Keratinocyte (primary cell): Measurements from ENCODE around the gene LRRC3C. TPM values are rescaled to one million over a fixed set of nuclear protein-coding genes. Genes with fewer than 3 reads are reported as not detected.

Experiments
- DNase-seq: peaks from one replicate; pipeline ENCODE4 v3.0.0-alpha.2; 2011; ENCODE audit warnings: low read depth, missing footprints, low spot score
- FAIRE-seq: peaks from 2 replicates; lab custom pipeline; 2011; peaks lifted over from hg19 to GRCh38; lab: Jason Lieb, UNC
- H2AFZ ChIP-seq: 2 replicates; pipeline ENCODE4 v1.6.0; 2012; ENCODE audit warnings: low read length, control low read depth, inconsistent platforms; ENCODE audit not compliant: control insufficient read depth
- H3K27ac ChIP-seq: 2 replicates; pipeline ENCODE4 v1.5.1; 2011; ENCODE audit warnings: low read length; ENCODE audit not compliant: control insufficient read depth, insufficient read depth
- H3K27me3 ChIP-seq: 3 replicates; pipeline ENCODE4 v1.6.0; 2011; ENCODE audit warnings: low read length; ENCODE audit not compliant: control insufficient read depth, insufficient read depth; ENCODE audit errors: extremely low read depth
- H3K36me3 ChIP-seq, 2 experiments: 2 replicates in 1 of 2; 3 replicates in 1 of 2; pipeline ENCODE4 v1.5.1; 2011; ENCODE audit warnings: low read length in 2 of 2, mild to moderate bottlenecking in 1 of 2; ENCODE audit not compliant: control insufficient read depth in 2 of 2, insufficient read depth in 2 of 2; ENCODE audit errors: extremely low read depth in 1 of 2
- H3K4me1 ChIP-seq: 3 replicates; pipeline ENCODE4 v1.5.1; 2011; ENCODE audit warnings: low read length; ENCODE audit not compliant: control insufficient read depth, insufficient read depth; ENCODE audit errors: extremely low read depth
- H3K4me2 ChIP-seq: 3 replicates; pipeline ENCODE4 v1.6.0; 2011; ENCODE audit warnings: low read depth, low read length; ENCODE audit not compliant: control insufficient read depth, insufficient read depth; ENCODE audit errors: extremely low read depth
- H3K4me3 ChIP-seq, 3 experiments: fragments of 200-600 bp in 1 of 3; sonication (generic) in 1 of 3; 2 replicates in 2 of 3; 3 replicates in 1 of 3; pipeline ENCODE4 v1.5.1; 2011 to 2016; ENCODE audit warnings: low read length in 3 of 3, mild to moderate bottlenecking in 3 of 3, control low read depth in 2 of 3, inconsistent platforms in 1 of 3, low read depth in 1 of 3, mixed read lengths in 1 of 3, mixed run types in 1 of 3, moderate library complexity in 1 of 3; ENCODE audit not compliant: control insufficient read depth in 2 of 3, insufficient read depth in 2 of 3; ENCODE audit errors: extremely low read depth in 1 of 3
- H3K79me2 ChIP-seq: 2 replicates; pipeline ENCODE4 v1.6.0; 2012; ENCODE audit warnings: low read length; ENCODE audit not compliant: control insufficient read depth, insufficient read depth
- H3K9ac ChIP-seq: 3 replicates; pipeline ENCODE4 v1.6.0; 2011; ENCODE audit warnings: low read length; ENCODE audit not compliant: control insufficient read depth, insufficient read depth; ENCODE audit errors: extremely low read depth
- H3K9me1 ChIP-seq: 3 replicates; pipeline ENCODE4 v1.6.0; 2011; ENCODE audit warnings: low read length; ENCODE audit not compliant: control insufficient read depth, insufficient read depth; ENCODE audit errors: extremely low read depth
- H3K9me3 ChIP-seq: 2 replicates; pipeline ENCODE4 v1.5.1; 2012; ENCODE audit warnings: low read depth, low read length; ENCODE audit not compliant: control insufficient read depth
- H4K20me1 ChIP-seq: 3 replicates; pipeline ENCODE4 v1.6.0; 2011; ENCODE audit warnings: low read length; ENCODE audit not compliant: control insufficient read depth, insufficient read depth; ENCODE audit errors: extremely low read depth
- CTCF ChIP-seq, 3 experiments: IDR thresholded peaks in 1 of 3; conservative IDR thresholded peaks in 1 of 3; optimal IDR thresholded peaks in 1 of 3; 2 replicates in 2 of 3; 3 replicates in 1 of 3; pipeline versions ENCODE3 to v1.5.1; 2011; ENCODE audit warnings: low read length in 3 of 3, mild to moderate bottlenecking in 3 of 3, moderate library complexity in 2 of 3, control low read depth in 1 of 3, inconsistent platforms in 1 of 3; ENCODE audit not compliant: insufficient read depth in 2 of 3; ENCODE audit errors: extremely low read depth in 1 of 3
- EZH2 ChIP-seq: IDR thresholded peaks from one replicate; pipeline ENCODE4 v1.6.1; 2012; ENCODE audit warnings: inconsistent platforms, mild to moderate bottlenecking, low read length, moderate library complexity
- dilution Hi-C: fragments of 300-500 bp; cut with MboI; formaldehyde crosslinking; loops from one replicate; pipeline ENCODE4 v1.7.0; 2020; ENCODE audit warnings: low sequenced_read_pairs; ENCODE audit not compliant: extremely low pct_ligation_motif_present
- polyA plus RNA-seq, 5 experiments: library from polyadenylated mRNA; depleted of rRNA in 3 of 5; stranded (reverse) in 3 of 5; stranded (forward) in 1 of 5; unstranded in 1 of 5; fragments of >200 nt; gene quantifications; 1 replicate in 1 of 5; 2 replicates in 3 of 5; 3 replicates in 1 of 5; pipeline versions ENCODE4 v1.2.1 to v1.2.3, GENCODE V29; 2011 to 2012; ENCODE audit warnings: missing spikeins in 2 of 5, low read depth in 1 of 5, low replicate concordance in 1 of 5

LRRC3C gene
- polyA plus RNA-seq, 1 donor (not counting 4 experiments of a cell fraction or from before 2014, with no cell fraction given): not detected

DNA sequence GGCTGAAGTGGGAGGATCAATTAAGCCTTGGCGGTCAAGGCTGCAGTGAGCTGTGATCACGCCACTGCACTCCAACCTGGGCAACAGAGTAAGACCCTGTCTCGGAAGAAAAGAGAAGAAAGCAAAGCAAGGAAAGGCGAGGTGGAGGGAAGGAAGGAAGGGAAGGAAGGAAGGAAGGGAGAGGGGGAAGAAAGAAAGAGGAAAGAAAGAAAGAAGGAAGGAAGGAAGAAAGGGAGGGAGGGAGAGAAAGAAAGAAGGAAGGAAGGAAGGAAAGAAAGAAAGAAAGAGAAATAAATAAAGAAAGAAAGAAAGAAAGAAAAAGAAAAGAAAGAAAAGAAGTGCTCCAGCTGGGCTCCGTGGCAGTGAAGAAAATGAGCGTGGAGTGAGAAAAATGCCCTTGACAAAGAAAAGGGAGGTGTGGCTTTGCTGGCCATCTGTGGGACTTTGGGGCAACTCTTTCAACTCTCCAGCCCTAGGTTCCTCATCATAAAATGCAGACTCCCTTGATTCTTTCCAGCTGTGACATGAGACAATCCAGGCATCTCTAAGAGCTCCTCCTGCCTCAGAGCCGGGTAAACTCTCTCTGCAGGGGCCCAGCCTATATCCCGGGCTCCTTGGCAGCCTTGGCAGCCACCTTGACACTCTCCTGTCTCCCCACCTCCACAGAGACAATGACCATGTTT is 37.6 kb downstream of the LRRC3C start:
- Histone ChIP-seq H4K20me1 (no peaks in the 10 kb centered on the region), H3K4me2 (no peak overlapping the region), H3K4me3 (no peak overlapping the region), H3K9me1 (no peaks in the 10 kb centered on the region), H3K9ac (no peak overlapping the region), H3K36me3 (no peaks in the 10 kb centered on the region), H2AFZ (no peak overlapping the region), H3K9me3 (no peaks in the 10 kb centered on the region), H3K27me3 (no peaks in the 10 kb centered on the region), H3K4me1 (peaks cover 19% of the 10 kb centered on the region), H3K27ac (no peak overlapping the region), H3K79me2 (no peaks in the 10 kb centered on the region)
- DNase-seq (no peak), FAIRE-seq (no peak)
- dilution Hi-C loops: no loop called here
- no peak for TF ChIP-seq EZH2
- TF ChIP-seq CTCF (optimal IDR thresholded peaks at IDR 0.05 in 1 of 3, IDR thresholded peaks at IDR 0.05 in 1 of 3, conservative IDR thresholded peaks at IDR 0.05 in 1 of 3; ENCODE audit: extremely low read depth in 1 of 3, insufficient read depth in 2 of 3, low read length in 3 of 3): no peak

DNA sequence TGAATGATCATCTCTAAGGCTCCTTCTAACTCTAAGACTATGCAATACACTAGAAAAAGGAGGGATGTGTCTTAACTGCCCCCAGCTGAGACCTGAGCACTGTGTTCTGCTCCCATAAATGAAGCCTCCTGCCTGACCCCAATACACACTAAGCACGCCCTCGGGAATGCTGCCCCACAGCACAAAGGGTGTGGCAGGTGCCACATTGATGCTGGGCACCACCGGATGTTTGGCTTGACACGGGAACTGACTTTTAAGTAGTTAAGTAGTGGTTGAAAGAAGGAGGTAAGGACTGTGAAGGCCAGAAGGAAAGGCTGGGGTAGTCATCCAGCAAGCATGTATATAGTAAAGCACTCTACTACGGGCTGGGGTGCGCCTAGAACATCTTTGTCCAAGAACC is 39.2 kb downstream of the LRRC3C start:
- Histone ChIP-seq H3K4me2 (no peak overlapping the region), H3K27me3 (no peaks in the 10 kb centered on the region), H3K9ac (no peak overlapping the region), H4K20me1 (no peaks in the 10 kb centered on the region), H3K9me1 (no peaks in the 10 kb centered on the region), H3K79me2 (no peaks in the 10 kb centered on the region), H3K27ac (no peak overlapping the region), H3K4me3 (no peak overlapping the region), H3K9me3 (no peaks in the 10 kb centered on the region), H3K4me1 (peaks cover 19% of the 10 kb centered on the region), H2AFZ (no peak overlapping the region), H3K36me3 (no peaks in the 10 kb centered on the region)
- FAIRE-seq (no peak), DNase-seq (no peak)
- TF ChIP-seq EZH2 (no peak), CTCF (optimal IDR thresholded peaks at IDR 0.05 in 1 of 3, IDR thresholded peaks at IDR 0.05 in 1 of 3, conservative IDR thresholded peaks at IDR 0.05 in 1 of 3; ENCODE audit: extremely low read depth in 1 of 3, insufficient read depth in 2 of 3, low read length in 3 of 3) (no peak)
- dilution Hi-C loops: no loop called here
